ENCODE results near the gene NHP2.

NHP2 gene

DNA sequence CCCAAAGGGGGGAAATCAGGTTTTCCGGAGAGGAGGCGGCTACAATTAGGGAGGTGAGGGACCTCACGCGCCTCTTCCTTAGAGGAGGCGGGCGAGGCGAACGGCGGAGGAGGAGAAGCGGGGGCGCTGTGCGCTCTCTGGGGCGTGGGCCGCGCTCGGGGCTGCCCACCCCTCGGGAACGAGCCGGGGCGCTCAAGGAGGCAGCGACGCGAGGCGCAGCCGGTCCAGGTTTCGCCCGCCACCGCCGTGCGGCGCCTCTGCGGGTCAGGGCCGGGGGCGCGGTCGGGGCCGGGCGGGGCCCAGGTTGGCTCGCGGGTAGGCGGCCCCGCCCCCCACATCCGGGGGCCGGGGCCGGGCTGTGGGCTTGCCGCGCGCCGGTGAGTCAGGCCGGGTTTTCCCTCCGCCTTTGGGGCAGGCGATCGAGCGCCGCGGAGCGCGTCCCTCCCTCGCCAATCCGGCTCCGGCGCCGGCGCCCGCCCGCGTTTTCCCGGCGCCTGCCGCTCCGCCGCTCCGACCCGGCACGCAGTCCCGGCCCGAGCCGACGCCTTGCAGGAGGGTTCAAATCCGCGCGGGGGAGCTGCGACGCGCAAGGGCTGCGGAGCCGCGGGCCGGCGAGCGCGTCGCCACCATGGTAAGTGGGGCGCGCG lies 40.4 kb downstream of the NHP2 start, which contains the start of gene N4BP3:
Gene N4BP3, plus strand, starts transcription at position 392 of the 647 bp plus-strand sequence. CDS start 6,052 bp downstream, outside the sequence.
- peak; percentile 78 for DNase-seq

DNA sequence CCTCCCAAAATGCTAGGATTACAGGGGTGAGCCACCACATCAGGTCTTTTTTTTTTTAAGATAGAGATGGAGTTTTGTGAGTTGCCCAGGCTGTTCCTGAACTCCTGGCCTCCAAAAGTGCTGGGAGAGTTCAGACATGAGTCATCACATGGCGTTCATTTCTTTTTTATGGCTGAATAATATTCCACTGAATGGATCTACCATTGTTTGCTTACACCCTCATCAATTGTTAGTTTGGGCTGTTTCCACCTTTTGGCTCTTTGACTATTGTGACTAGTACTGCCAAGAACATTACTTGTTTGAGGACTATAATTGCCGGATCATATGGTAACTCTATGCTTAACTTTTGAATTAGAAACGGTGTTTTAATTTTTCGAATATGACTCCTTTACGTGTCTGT lies 41.1 kb downstream of the NHP2 start:
- DNase-seq: no peak

DNA sequence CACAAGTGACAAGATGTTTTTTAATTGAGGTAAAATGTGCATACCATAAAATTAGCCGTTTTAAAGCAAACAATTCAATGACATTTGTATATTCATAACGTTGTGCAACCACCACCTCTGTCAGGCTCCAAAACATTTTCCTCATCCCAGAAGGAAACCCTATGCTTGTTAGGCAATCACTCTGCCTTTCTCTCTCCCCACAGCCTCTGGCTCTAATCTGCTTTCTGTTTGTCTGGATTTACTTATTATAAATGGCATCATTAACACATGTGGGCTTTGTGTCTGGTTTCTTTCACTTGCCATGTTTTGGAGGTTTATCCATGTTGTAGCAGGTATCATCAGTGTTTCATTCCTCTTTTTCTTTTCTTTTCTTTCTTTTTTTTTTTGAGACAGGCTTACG lies 41.8 kb downstream of the NHP2 start:
- DNase-seq: no peak

DNA sequence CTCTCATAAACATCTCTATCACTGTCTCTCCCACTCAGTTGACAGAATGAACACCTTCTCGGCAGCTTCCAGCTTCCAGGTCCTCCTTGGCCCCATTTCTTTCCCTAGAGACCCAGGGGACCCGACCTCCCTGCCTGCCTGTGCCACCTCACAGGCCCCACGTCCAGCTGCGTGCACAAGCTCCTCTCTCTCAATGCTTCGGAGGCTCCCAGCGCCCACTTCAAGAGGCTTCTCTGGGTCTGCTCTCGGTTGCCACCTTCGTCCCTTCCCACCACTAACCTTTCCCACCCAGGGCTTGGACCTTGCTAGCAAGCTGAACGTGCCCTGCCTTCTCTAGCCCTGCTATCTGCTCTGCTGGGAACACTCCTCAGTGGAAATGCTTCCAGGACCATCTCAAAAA lies 43.2 kb downstream of the NHP2 start:
- DNase-seq: no peak

DNA sequence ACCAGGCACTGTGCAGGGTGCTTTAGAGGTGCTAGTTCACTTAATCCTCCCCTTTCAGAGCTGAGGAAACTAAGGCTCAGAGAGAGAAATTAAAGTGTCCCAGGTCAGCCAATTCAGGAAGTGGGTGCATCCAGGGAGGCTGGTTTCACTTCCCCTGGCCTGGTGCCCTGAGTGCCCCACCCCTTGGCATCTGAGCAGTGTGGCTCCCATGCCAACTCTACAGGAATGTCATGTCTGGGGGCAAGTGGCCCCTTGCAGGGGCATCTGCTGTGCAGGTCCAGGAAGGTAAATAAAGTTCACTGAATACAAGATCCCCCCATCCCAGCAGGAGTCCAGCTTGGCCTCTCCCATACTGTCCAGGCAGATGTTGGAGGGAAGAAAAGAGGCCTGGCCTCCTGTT lies 44.7 kb downstream of the NHP2 start:
- no peak for DNase-seq

DNA sequence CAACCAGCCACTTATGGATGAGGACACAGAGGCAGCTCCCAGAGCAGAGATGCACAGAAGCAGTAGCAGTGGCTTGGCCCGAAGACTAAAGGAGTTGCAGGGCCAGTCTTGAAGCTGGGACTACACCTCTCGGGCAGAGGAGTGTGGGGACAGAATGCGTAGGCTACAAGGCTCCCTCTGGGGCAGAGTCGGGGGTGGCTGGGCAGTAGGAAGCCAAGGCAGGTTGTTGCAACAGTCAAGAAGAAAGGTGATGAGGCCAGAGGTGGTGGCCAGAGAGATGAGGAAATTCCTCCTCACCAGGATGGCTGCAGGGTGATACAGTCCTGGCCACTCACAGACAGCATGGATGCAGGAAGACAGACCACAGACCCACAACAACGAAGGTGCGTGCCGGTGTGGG lies 45.2 kb downstream of the NHP2 start:
- DNase-seq: no peak

DNA sequence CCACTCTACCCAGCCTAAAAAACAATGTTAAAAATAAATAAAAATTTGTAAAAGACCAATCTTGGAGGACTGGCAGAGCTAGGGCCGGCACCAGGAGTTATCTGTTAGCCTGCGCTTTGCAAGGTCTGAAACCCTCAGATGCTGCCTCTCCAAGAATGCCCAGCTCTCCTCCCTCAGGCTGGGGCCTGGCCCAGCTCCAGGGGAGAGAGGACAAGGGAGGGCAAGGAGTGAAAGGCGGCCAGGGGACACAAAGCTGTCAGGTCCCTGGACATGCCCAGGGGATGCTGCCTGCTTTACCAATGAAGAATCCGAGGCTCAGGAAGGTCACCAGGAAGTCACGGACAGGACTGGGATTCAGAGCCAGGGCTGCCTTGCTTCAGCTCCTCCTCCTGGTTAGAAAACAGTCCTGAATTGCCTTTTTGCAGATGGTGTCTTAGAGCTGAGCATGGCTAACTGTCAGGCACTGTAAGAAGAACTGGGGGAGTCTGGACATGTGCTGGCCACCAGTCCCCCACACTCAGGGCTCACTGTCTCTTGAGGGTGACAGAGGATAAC lies 45.9 kb downstream of the NHP2 start:
- DNase-seq: no peak

DNA sequence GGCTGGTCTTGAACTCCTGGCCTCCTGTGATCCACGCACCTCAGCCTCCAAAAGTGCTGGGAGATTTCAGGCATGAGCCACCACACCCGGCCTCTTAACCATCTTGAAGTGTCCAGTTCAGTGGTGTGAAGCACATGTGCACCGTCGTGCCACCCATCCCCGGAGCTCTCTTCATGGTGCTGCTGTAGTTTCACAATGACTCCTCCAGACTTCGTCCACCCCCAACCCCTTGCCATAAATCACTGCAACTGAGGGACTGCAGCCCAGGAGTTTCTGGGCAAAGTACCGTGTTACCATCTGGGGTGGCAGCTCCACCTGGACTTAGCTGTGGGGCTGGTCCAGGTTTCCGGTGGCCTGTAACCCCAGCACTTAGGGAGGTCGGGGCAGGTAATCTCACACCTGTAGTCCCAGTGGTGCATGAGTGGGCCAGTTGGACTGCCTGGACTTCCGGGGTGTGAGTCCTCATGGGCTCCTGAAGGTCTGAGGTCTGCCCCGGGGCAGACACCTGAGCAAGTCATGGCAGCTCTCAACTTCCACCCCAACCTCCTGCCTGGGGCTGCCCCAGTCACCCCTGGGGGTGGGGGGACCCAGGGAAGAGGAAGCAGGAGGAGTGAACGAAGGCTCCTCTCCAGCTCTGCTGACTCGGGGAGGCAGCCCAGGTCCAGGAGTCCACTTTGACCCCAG lies 47.0 kb downstream of the NHP2 start:
- DNase-seq: no peak

DNA sequence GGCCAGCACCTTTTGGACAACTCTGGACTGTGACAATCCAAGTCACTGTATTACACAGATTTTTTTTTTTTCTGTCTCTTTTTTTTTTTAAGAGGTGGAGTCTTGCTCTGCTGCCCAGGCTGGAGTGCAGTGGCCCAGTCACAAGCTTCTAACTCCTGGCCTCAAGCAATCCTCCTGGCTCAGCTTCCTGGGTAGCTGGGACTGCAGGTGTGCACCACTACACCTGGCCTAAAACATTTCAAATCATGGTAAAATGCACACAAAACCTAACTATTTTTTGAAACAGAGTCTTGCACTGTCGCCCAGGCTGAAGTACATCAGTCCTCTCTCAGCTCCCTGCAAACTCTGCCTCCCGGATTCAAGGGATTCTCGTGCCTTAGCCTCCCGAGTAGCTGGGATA lies 47.6 kb downstream of the NHP2 start:
- DNase-seq: no peak

DNA sequence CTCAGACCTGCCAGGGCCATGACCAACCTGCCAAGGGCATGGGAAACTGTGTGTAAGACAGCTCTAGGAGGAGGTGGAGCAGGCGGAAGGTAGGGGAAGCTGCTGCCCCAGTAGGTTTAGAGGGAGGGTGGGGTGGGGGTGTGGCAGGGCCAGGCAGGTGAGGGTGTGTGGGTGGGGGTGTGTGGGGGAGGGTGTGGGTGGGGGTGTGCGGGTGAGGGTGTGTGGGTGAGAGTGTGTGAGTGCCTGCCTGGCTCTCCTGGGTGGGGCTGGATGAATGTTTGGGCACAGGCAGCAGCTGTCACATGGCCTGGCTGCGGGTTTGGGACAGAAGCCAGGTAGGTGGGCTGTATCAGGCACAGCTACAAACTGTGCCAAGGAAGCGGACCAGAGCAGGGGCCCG lies 49.2 kb downstream of the NHP2 start:
- DNase-seq: no peak

DNA sequence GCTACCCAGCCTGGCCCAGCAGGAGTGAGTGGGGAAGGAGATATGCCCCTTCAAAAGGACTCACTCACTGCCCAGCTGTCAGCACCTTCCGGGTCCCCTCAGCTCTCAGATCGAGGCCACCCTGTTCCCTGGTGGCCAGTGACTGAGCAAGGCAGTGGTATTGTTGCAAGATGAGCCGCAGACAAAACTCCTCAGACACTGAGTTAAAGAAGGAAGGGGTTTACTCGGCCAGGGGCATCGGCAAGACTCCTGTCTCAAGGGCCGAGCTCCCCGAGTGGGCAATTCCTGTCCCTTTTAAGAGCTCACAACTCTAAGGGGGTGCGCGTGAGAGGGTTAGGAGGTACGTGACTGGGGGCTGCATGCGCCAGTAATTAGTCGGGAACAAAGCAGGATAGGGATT lies 50.1 kb downstream of the NHP2 start:
- no peak for DNase-seq

Measured in activated T-cell treated with anti-CD3 and anti-CD28 coated beads for 4 hours (primary cell).